D341Med (cell line): ENCODE data around the gene WDR76.
"Not testable (repeated sequence)": the region's sequence is repeated elsewhere in the genome, so short reads cannot be mapped to it uniquely, and the experiment has no call there.

Source experiments
- DNase-seq: peaks from one replicate; pipeline ENCODE4 v3.0.0; 2012; ENCODE audit warnings: low spot score

WDR76 gene

DNA sequence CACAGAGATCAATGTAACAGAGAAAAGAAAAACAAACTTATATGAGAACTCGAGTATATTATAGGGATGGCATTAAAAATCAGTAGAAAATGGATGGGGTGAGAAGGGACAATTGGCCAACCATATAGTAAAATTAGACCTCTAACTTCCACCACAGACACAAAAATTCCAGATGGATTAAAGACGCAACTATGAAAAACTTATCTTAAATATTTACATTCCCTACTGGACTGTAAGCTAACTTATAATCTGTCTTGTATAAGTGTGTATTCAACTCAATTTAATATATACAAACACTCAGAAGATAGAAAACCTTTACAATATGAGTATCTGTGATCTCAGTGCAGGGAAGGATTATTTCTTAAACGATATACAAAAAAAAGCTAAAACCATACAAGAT lies 5.3 kb upstream of the WDR76 start:
- DNase-seq = no peak

DNA sequence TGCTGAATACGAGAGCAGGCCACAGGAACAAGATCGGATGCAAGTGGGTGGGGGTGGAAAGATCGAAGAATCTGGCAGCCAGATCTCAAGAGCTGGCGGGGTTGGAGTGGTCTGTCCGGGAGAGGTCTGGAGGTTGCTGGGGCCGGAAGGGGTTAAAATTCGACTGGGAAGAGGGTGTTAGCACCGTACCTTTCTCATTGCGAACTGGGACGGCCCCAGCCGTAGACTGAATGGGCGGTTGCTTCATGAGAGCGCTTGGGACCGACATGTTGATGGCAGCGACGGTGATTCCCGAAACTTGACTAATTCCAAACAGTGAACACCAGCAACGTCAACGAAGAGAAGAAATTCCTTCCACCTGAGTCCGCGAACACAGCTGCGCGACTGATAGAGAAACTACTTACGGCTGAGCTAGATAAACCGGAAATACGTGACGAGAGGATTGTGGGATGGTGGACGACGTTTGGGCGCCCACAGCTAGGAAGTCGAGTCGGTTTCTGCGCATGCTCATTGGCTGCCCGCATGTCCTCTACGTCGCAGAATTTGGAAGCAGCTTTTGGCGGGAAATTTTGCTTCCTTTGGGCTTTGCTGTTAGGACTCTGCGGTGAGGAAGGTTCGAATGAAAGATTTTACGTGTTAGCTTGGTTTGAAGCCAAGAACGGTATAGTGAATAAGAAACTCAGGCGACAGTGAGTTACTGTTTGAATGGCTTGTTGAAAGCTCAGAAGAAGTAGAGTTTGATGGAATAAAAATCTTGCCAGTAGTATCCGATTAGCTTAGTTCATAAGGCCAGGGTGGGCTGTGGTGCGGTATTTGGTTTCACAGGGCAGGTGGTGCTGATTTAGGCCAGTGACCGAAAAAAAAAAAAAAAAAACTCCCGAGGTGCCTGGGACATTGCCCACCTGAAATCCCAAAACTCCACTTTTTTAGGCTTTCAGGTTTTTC lies 2.2 kb upstream of the WDR76 start, which contains the start of gene MFAP1:
Gene MFAP1 (minus strand): TSS at position 389 of the 945 bp plus-strand sequence. CDS start 121 bp downstream, at position 268.
- DNase-seq = peak; percentile 93

DNA sequence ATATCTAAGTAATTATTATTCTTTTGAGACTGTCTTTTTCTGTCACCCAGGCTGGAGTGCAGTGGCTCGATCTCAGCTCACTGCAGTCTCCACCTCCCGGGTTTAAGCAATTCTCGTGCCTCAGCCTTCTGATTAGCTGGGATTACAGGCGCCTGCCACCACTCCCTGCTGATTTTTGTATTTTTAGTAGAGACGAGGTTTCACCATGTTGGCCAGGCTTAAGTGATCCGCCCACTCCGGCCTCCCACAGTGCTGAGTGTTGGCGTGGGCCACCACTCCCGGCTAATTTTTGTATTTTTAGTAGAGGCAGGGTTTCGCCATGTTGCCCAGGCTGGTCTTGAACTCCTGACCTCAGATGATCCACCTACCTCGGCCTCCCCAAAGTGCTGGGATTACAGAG lies 1.5 kb upstream of the WDR76 start:
- DNase-seq = not testable (repeated sequence)

DNA sequence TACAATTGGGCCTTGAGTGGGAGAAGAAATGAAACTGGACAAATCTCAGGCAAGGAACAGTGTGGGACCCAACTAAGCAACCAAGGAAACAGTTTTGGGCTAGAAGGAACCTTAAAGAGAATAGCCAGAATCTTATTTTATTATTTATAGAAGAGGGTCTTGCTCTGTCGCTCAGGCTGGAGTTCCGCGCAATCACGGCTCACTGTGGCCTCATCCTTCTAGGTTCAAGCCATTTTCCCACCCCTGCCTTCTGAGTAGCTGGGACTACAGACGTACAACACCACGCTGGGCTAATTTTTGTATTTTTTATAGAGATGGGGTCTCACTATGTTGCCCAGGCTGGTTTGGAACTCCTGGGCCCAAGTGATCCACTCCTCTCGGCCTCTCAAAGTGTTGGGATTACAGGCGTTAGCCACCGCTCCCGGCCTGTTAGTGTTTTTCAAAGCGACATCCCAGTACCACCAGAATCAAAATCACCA lies 734 bp upstream of the WDR76 start:
- DNase-seq = no peak

DNA sequence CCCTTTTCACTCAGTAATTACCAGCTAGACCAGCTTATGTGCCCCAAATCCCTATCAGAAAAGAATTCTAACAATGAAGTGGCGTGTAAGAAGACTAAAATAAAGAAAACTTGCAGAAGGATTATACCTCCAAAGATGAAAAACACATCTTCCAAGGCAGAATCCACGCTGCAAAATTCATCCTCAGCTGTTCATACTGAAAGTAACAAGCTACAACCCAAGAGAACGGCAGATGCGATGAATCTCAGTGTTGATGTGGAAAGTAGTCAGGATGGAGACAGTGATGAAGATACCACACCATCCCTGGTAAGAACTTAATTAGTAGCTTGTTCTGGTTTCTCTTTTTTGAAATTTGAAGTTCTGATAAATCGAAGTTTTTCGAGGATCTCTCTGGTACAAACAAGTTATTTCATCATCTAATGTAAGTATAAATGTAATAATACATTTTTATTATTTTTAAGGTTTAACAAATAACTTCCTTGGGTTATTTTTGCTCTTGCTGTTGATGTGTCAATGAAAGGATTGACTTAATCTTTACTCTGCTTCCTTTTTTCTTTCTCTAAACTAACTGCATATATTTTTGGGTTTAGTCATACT lies 1.4 kb downstream of the WDR76 start:
- no peak for DNase-seq

DNA sequence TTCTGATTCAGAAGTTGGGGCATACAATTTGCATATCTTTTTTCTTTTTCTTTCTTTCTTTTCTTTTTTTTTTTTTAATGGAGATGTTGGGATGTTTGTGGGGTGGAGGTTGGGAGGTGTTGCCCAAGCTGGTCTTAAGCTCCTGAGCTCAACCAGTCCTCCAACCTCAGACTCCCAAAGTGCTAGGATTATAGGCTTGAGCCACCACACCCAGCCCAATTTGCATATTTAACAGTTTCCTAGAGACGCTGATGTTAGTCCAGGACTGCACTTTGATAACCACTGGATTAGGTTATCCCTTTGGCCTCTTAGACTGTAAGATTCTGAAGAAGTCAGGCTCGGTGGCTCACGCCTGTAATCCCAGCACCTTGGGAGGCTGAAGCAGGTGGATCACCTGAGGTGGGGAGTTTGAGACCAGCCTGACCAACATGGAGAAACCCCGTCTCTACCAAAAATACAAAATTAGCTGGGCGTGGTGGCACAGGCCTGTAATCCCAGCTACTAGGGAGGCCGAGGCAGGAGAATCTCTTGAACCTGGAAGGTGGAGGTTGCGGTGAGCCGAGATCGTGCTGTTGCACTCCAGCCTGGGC lies 3.2 kb downstream of the WDR76 start:
- not testable (repeated sequence) for DNase-seq

DNA sequence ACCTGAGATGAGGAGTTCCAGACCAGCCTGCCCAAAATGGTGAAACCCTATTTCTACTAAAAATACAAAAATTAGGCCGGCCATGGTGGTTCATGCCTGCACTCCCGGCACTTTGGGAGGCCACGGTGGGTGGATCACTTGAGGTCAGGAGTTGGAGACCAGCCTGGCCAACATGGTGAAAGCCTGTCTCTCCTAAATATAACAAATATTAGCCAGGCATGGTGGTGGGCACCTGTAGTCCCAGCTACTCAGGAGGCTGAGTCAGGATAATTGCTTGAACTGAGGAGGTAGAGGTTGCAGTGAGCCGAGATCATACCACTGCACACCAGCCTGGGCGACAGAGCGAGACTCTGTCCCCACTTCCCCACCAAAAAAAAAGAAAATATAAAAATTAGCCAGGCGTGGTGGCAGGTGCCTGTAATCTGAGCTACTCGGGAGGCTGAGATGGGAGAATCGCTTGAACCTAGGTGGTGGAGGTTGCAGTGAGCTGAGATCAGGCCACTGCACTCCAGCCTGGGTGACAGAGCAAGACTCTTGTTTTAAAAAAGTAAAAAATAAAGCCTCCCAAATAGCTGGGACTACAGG lies 4.0 kb downstream of the WDR76 start:
- DNase-seq = not testable (repeated sequence)

DNA sequence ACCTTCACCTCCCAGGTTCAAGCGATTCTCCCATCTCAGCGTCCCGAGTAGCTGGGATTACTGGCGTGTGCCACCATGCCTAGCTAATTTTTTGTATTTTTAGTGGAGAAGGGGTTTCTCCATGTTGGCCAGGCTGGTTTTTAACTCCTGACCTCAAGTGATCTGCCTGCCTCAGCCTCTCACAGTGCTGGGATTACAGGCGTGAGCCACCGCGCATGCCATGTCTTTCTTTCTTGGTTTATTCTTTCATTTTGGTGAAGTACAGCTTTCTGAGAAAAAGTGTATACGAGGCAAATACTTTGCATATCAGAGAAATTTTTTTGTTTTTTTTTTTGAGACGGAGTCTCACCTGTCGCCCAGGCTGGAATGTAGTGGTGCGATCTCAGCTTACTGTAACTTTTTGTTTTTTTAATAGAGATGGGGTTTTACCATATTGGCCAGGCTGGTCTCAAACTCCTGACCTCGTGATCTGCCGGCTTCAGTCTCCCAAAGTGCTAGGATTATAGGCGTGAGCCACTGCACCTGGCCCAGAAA lies 4.8 kb downstream of the WDR76 start:
- not testable (repeated sequence) for DNase-seq

DNA sequence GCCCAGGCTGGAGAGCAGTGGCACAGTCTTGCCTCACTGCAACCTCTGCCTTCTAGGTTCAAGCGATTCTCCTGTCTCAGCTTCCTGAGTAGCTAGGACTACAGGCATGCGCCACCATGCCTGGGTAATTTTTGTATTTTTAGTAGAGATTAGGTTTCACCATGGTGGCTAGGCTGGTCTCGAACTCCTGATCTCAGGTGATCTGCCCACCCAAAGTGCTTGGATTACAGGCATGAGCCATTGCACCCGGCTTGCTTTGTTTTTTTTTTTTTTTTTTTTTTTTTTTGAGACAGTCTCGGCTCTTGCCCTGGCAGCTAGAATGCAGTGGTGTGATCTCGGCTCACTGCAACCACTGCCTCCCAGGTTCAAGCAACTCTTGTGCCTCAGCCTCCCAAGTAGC lies 5.7 kb downstream of the WDR76 start:
- DNase-seq = not testable (repeated sequence)

DNA sequence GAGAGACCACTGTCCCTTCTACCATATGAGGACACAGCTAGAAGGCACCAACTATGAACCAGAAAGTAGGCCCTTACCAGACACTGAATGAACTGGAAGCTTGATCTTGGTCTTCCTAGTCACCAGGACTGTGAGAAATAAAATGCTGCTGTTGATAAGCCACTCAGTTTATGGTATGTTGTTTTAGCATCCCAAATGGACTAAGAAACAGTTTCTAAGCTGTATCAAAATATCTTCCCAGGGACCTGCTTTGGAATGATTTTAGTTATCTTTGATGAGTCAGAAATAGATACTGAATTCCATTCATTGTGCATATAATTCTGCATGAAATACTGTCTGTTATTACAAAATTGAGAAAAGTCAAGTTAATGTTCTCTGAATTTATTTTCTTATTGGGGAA lies 18.6 kb downstream of the WDR76 start:
- no peak for DNase-seq

DNA sequence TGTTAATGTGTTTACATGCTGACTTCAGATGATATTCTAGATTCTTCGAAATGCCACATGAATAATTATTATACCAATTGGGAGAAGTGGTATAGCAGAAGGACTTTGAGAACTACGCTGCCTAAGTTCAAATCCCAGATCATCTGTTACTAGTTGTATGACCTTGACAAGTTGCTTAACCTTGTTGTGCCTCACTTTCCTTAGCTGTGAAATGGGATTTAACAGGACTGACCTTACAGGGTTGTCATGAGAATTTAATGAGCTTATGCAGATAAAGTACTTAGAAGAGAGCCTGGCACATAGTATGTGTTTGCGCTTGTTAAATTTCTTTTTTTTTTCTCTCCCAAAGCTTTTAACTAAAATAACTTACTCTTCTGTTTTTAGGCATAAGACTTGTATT lies 24.4 kb downstream of the WDR76 start:
- no peak for DNase-seq

DNA sequence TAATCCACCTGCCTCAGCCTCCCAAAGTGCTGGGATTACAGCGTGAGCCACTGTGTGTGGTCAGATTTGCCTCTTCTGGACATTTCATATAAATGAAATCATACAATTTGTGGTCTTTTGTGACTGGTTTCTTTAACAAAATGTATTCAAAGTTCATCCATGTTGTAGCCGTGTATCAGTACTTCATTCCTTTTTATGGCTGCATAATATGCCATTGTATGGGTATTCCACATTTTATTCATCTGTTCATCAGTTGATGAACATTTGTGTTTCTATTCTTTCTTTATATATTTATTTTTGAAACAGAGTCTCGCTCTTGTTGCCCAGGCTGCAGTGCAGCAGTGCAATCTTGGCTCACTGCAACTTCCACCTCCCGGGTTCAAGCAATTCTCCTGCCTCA lies 25.8 kb downstream of the WDR76 start:
- DNase-seq = no peak

DNA sequence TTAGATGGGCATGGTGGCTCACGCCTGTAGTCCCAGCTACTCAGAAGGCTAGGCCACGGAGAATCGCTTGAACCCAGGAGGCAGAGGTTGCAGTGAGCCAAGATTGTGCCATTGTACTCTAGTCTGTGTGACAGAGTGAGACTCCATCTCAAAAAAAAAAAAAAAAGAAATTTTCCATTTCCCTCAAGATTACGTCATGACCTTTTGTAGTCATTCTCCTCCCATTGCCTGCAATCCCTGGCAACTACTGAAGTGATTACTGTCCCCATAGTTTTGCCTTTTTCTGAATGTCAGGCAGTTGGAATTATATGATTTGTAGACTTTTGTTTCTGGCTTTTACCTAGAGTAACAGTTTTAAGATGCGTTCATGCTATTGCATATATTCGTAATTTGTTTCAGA lies 28.0 kb downstream of the WDR76 start:
- DNase-seq = no peak

DNA sequence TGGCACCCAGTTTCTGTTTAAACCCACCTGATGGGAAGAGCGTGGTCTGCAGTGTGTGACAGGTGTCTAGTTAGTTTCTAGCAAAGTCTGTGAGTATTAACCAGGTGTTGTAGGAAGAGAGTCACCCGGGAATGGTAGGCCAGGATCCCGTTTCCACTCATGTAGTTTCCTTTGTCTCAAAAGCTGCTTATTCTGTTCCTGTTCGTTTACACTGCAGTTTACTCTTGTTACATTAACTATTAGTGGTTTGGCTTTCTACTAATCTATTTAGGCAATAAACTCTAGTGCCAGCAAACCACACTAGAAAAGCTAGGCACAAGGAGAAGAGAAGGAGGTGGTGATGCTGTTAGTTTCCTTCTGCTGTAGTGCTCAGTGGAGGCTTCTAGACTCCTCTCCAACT lies 32.7 kb downstream of the WDR76 start:
- DNase-seq = no peak

DNA sequence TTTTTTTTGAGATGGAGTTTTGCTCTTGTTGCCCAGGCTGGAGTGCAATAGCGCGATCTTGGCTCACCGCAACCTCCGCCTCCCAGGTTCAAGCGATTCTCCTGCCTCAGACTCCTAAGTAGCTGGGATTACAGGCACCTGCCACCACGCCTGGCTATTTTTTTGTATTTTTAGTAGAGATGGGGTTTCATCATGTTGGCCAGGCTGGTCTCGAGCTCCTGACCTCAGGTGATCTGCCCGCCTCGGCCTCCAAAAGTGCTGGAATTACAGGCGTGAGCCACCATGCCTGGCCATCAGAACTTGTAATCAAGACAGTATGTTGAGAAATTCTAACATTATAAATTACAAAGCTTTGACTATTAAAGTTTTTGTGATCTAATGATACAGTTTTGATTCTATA lies 39.8 kb downstream of the WDR76 start:
- not testable (repeated sequence) for DNase-seq

DNA sequence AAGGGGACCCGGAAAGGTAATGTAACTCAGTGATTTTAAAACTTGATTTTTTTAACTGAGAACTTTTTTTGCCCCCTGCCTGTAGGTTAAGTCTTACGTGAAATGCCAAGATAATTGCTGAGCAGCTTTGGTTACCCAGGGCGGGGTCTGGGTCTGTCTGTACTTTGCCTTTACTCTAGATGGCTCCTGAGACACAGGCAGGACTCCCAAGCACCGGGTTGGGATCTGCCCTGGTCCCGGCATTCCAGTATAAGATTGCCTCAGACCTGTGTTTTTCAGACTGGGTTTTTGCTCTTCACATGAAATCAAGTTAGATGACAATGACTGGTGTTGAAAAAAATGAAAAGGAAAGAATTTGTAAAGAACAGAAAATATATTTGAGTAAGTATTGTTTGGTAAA lies 40.3 kb downstream of the WDR76 start:
- no peak for DNase-seq

DNA sequence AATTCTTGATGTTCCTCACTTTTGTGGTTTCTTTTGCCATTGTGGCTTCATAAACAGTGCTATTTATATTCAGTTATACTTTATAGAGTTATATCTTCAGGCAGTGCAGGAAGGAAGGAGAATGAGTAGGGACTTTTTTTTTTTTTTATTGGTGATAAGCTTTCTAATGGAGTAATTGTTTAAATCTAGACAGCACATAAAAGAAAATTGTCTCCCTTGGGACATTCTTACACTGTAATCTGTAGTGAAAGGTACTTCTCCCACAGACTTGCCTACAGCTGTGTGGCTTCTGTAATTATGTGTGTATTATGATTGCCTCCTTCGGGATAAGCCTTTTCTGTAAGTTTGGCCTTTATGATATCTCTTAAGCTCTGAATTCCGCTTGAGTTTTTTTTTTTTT lies 41.6 kb downstream of the WDR76 start:
- peak; percentile 58 for DNase-seq

DNA sequence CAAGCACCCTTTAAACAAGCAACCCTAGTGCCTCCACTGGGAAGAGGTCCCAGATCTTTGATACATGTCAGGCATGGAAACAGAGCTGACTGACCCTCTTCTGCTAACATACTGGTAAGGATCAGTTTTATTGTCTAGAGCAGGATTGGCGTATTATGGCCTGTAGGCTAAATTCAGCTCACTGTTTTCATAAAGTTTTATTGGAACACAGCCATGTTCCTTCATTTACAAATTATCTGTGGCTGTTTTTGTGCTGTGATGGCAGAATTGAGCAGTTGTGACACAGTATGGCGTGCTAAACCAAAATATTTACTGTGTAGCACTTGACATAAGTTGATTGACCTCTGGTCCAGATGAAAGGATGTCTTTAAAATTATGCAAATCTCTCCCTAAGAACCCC lies 45.0 kb downstream of the WDR76 start:
- no peak for DNase-seq

DNA sequence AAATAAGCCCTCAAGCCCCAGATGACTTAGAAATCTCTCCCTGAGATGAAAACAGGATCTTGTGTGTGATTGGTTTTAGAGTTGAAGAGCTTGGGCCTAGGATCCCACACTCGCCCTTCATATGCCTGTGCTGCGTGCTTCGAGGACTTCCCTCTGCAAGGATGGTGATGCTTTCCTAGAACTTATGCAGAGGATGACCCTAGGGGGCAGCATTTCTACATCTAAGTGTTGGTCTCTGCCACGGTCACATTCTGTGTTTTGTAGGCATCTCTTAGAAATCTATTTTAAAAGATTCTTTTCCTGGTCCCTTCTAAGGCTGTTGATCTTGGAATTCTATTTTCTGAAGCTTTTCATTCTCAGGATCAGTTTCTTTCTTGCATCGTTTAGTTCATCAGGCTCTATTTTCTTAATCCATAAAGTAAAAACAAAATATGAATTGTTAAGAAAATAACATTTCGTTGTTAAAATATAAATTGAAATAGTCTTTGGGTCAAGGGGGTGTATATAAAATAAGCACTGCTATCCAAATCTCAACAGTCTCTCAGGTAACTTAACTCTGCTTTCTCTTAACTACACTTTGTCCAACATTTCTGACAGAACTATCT lies 45.7 kb downstream of the WDR76 start:
- peak; percentile 67 for DNase-seq

DNA sequence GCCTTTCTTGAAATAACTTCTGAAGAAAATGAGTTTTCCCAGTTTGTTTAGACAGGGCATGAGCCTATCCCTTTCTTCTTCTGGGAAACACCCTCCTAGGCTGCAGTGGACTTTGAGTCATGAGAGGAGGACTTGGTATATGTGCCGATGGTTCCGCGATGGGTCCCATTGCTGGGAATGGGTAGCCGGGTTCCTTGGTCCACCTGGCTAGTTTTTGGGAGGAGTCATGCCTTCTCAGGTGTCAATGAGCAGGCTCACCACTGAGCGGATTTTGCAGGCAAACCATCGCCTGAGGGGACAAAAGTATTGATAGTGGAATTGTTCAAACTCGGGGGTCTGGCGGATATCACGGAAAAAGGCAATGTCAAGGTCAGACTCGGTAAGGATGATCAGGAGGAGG lies 46.8 kb downstream of the WDR76 start:
- DNase-seq = no peak

DNA sequence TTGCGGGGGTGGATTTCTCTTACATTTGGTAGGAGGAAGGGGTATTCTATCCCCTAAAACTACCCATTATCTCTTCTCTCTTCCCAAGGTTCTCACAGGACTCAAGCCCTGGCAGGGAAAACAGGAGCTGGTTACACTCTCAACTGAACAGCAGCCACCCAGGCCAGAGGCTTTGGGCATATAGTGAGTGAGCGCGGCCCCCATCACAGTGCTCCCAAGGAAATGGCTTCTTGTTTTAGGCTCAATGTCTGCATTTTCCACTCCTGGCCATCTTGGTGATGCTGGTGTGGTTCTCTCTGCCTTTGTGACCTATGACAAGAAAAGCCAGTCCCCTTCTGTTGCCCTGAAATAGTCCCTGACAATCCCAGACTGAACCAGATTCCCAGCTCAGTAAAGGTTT lies 50.1 kb downstream of the WDR76 start:
- no peak for DNase-seq

DNA sequence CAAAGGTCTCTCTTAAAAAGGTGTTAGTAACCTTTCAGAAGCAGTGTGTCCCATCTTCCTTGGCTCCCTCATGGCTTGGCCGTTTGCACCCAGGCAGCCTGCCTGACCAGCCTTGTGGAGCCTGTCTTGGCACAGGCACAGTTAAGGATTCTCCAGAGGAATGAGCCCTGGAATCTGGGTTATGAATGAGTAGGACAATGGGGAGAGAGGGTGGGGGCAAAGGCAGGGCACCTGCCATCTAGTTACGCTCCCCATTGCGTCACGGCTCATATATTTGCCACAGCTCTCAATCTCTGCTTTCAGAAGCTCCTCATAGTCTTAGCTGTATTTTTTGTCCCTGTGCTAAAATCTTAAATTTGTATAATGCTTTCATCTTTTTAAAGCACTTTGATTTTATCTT lies 50.6 kb downstream of the WDR76 start:
- no peak for DNase-seq
